Stimulated activated CD8-positive, alpha-beta memory T cell treated with anti-CD3 and anti-CD28 coated beads, Interleukin-12 subunit alpha, Interleukin-12 subunit beta, amount 100 ng/mL, for 1 hour (primary cell): ENCODE data around the gene MGST2.

Experiments used
- DNase-seq: peaks from one replicate; pipeline ENCODE4 v3.0.0-alpha.2; 2020; ENCODE audit warnings: low read depth

The MGST2 gene

GRCh38 chr4:139704915-139705485, 39.4 kb downstream of the MGST2 start:
- no peak for DNase-seq

GRCh38 chr4:139709660-139710059, 44.0 kb downstream of the MGST2 start:
- no peak for DNase-seq

GRCh38 chr4:139710073-139710472, 44.5 kb downstream of the MGST2 start:
- DNase-seq, result no peak

DNA sequence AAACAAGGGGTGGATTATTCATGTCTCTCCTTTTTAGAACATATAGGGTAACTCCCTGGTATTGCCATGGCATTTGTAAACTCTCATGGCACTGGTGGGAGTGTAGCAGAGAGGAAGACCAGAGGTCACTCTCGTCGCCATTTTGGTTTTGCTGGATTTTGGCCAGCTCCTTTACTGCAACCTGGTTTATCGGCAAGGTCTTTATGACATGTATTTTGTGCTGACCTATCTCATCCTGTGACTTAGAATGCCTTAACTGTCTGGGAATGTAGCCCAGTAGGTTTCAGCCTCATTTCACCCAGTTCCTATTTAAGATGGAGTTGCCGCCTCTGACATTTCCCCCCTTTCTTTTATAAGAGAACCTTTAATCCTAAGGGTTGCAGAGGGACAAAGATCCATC, 45.8 kb downstream of the MGST2 start:
- no peak for DNase-seq

GRCh38 chr4:139712882-139713281, 47.3 kb downstream of the MGST2 start:
- no peak for DNase-seq

- no peak for DNase-seq
Measured at GRCh38 chr4:139715746-139716391, 50.2 kb downstream of the MGST2 start.

DNA sequence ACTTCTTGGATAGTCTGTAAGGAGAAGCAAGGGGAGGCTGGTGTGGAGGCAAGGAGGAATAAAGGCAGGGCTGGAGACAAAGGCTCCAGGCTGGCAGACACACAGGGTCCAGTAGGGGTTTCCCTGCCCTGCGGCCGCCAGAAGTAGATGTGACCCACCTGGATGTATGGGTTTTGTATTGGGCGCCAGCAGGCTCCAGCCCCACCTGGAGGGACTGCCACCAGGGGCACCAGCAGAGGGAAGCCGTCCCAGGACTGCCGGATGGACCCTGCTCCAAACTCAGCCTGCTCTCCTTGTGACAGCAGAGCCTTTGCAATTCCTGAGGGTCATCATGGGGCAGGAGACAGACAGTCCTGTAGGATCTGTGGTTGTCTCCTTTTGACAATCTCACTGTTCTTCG, 52.7 kb downstream of the MGST2 start:
- DNase-seq, result no peak

DNA sequence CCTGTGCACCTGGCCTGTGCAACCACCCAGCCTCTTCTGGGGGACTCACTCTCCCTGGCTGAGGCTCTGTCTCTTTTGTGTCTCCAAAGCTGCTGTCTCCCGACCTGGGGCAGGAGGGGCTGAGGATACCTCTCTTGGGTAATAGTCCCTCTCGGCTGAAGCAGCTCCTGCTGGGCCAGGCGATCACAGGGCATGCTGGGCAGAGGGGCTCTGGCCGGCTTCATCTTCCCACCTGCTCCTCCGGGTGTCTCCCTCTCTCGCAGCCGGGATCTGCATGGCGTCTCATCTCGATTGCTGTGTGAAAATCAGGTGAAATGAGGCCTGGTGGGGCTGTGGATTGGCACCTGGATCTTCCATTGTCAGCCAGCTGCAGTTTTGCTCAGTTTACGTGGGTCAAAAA, 53.2 kb downstream of the MGST2 start:
- no peak for DNase-seq

DNA sequence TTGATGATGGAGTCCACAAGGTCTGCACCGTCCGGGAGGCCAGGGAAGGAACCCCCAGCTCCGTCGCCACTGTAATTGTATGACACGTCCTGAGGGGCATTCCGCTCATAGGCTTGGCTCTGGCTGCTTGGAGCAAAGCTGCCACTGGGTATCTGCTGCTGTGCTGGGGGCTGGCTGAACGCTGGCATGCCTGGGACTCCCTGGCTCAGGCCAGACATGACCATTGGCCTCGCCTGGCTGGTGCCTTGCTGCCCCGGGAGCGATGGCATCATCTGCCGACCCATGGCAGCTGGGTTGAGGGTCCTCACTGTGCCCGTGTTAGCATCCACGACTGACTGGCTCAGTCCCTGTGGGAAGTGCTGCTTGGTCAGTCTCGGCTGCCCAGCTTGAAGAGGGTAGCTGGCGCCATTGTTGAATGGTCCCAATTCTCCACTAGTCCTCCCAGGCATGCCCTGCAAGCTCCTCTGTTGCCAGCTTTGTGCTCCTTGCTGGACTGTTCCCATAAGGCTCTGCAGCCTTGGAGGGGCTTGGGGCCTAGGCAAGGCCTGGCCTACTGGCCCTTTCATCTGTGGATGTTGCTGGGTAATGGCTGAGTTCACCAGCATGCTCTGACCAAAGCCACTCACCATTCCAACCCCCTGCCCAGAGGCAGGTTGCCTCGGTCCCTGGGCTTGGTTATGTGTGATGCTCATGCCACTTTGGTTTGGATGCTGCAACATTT, 53.9 kb downstream of the MGST2 start:
- no peak for DNase-seq

GRCh38 chr4:139720806-139721205, 55.2 kb downstream of the MGST2 start:
- no peak for DNase-seq

- no peak for DNase-seq
Measured at GRCh38 chr4:139721789-139722188, 56.2 kb downstream of the MGST2 start.

DNA sequence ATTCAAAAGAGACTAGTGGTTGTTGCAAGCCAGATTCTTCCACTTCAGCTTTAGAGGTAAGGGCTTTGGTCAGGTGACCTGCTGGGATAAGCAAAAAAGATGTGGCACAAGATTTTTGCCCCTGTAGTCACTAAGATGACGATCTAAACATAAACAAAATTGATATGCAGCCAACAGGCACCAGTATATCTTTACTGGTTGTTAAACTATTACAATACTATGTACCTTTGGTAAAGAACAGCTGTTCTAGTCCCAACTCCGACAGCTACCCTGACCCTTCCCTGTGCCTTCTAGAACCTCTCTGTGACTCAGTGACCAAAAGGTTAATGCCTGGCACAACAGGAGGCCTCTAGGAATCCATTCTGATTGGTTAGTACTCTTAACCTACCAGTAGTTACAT, 59.6 kb downstream of the MGST2 start:
- DNase-seq, result no peak

GRCh38 chr4:139726615-139727014, 61.0 kb downstream of the MGST2 start:
- DNase-seq, result no peak

DNA sequence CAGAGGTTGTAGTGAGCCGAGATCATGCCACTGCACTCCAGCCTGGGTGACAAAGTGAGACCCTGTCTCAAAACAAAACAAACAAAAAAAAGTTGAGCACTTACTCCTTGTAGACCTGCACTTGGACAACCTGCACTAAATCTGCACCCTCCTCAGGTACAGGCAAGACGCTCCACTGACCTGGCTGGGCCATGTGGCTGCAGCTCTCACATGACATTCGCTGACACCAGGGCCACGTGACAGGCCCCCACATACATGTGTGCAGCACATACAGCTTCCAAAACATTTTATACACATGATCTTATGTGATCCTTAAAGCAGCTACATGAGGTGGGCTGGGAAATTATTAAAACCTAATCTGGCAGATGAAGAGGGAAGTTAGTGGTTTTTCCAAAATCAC, 62.5 kb downstream of the MGST2 start:
- DNase-seq, result no peak

GRCh38 chr4:139728840-139729239, 63.2 kb downstream of the MGST2 start:
- DNase-seq, result no peak

GRCh38 chr4:139732991-139733570, 67.5 kb downstream of the MGST2 start:
- no peak for DNase-seq

DNA sequence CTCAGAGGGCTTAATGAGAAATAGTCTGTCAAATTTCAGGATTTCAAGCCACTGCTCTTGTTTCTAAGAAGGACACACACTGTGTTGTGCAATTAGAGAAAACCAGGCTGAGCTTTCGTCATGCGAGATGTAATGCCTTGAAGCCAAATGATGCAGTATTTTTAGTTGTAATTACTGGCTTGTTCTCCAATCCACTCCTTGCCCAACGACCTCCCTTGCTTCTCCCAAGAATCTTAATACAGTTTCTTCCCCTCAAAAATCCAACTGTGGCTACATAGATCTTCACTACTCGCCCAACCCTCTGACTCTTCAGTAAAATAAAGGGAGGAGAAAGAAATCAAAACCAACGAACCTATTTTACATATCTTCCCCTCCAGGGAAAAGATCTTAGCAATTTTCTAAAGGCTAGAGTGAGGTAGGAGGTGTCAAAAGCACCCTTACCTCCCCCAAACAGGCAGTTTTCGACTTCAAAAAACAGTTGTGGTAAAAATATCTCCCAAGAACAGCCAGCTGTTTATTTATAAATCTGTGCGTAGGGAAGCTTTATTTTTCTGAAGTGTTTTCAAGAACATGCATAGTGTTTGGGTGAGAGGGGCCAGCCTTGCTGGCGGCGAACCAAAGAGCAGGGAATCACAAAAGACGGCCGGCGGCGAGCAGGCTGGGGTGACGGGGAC, 68.7 kb downstream of the MGST2 start:
- no peak for DNase-seq

DNA sequence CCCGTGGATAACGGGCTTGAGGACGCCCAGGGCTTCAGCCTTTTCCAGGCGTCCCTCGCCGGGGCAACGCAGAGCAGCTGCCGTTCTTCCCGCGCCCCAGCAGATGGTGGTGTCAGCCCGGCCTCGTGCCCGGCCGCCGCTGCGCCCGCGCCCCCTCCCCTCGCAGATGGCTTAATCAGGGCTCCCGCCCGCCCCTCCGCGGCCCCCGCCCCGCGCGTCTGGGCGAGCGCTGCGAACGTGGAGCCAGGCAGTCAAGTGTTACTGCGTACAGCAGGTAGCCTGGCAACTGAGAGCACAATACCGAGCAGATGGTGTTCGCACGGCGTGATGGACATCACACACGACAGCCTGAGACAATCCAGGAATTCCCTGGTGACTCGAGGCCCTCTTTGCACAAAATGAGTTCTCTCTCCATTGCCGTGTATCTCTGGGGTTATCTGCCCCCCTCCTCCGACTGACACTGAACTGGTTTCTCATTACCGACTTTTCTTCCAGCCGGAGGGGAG, 69.3 kb downstream of the MGST2 start:
- peak; percentile 10 for DNase-seq

DNA sequence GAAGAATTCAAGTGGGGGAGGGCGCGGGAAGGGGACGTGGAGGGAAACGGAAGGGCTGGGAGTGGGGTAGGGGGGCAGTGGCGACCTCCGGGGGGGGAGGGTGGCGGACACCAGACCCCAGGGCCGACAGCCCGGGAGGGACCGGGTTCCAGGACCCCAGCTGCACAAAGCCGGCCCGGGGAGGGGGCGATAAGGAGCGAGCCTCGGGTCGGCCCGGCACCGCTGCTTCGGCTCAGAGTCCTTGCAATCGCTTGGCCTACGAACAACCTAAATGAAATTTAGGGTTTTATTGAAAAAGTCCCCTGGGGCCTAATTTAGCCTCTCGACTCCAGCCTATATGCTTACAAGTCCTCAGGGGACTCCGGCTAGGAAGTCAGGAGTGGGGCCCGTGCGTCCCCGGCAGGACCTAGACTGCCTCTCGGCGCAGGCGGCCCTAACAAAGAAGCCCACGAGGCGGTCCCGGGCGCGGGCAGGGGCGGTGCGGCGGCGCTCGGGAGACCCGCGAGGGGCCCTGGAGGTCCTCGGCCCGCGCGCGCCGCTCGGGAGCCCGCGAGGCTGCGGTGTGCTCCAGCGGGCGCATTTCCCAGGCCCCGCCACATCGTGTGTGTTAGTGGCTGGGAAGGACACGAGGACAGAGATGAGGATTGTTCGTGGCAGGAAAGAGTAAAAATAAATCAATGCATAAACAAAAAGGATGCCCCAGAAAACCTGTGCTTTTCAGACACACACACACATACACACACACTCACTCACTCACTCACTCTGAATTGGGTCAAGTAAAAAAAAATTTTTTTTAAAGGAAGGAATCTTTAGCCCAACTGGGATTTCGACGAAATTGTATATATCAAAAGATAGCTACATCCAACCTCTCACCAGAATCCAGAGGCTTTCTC, 70.0 kb downstream of the MGST2 start:
- DNase-seq, result no peak

GRCh38 chr4:139736274-139736660, 70.6 kb downstream of the MGST2 start:
- no peak for DNase-seq

- no peak for DNase-seq
Measured at GRCh38 chr4:139736661-139737060, 71.0 kb downstream of the MGST2 start.
